Heart left ventricle (tissue), 13 donors: ENCODE data around the gene ZNF747.
"Not testable (repeated sequence)": the region's sequence is repeated elsewhere in the genome, so short reads cannot be mapped to it uniquely, and the experiment has no call there.

ENCODE experiments used
- CTCF ChIP-seq, 12 donors: fragments of 200-600 bp; sonication (generic) in 4 of 12; IDR thresholded peaks; one replicate each; pipeline versions ENCODE4 v1.5.0 to v1.8.0; 2018 to 2022; ENCODE audit warnings: antibody characterized with exemption in 12 of 12, mild to moderate bottlenecking in 5 of 12
- POLR2A ChIP-seq, 2 donors: fragments of 450-650 bp; IDR thresholded peaks; one replicate each; pipeline ENCODE4 v1.6.1; 2017; ENCODE audit warnings: antibody characterized with exemption in 2 of 2, mild to moderate bottlenecking in 2 of 2, moderate library complexity in 2 of 2
- donor health status: ischemic (EF 13 %, LVEDD 7.1; RV severe dilation, severe dysfunction).
- donor health status: DM: no; HTN: yes; CAD: no.
- donor health status: DM: no; HTN: no; CAD: no.
- donor health status: ischemic (EF 25% LVEDD 6.9; RV normal size, moderate dysfunction).
- donor health status: ischemic (EF 25% LVEDD 5.7; RV mildly dilated, moderate dysfunction).
- donor health status: ischemic (EF 35%, LVEDD 5.7; RV mildly dilated, moderate dysfunction).
- donor health status: nonischemic (EF 11% LVEDD 7.7; RV severe dilation, severe dysfunction).
- donor health status: DM: yes; HTN: yes; CAD: no.
- donor health status: PGD.
- donor health status: ischemic (EF 29% LVEDD 5.4; RV normal size, mild dysfunction).
- donor health status: nonischemic (EF 23%, LVEDD 6.1; RV moderate dilation, normal function).

GRCh38 chr16:30539986-30540526 lies 5.4 kb upstream of the ZNF747 start:
- not testable (repeated sequence) for TF ChIP-seq CTCF, POLR2A (IDR thresholded peaks at IDR 0.05)
